PFSK-1 (cell line): Measurements from ENCODE around the gene DMRTC2.
A peak's percentile ranks its signal among the peaks of the same experiment; 100 is the strongest.

Experiments used
- FOXP2 ChIP-seq: optimal IDR thresholded peaks from 2 replicates; pipeline ENCODE3; 2011; ENCODE audit warnings: borderline replicate concordance, control low read depth, inconsistent platforms; ENCODE audit not compliant: insufficient read depth; ENCODE audit errors: extremely low read length, extremely low read depth
- POLR2AphosphoS5 ChIP-seq: IDR thresholded peaks from 2 replicates; pipeline ENCODE4 v1.6.1; 2012; ENCODE audit warnings: low read depth, mild to moderate bottlenecking, control low read depth, low read length, moderate library complexity
- REST ChIP-seq, 2 experiments: IDR thresholded peaks; 2 replicates each; pipeline versions ENCODE4 v1.6.1 to v1.8.0; 2011 to 2012; ENCODE audit warnings: low read depth in 2 of 2, low read length in 2 of 2, control low read depth in 1 of 2, inconsistent platforms in 1 of 2, mild to moderate bottlenecking in 1 of 2, moderate library complexity in 1 of 2; ENCODE audit not compliant: insufficient read depth in 1 of 2
- SIN3A ChIP-seq: IDR thresholded peaks from 2 replicates; pipeline ENCODE4 v1.6.1; 2012; ENCODE audit warnings: mild to moderate bottlenecking, low read length, moderate library complexity, borderline replicate concordance; ENCODE audit not compliant: insufficient read depth
- TAF1 ChIP-seq: IDR thresholded peaks from 2 replicates; pipeline ENCODE4 v1.6.1; 2012; ENCODE audit warnings: low read length, control low read depth, borderline replicate concordance; ENCODE audit not compliant: insufficient read depth

DMRTC2 gene

GRCh38 chr19:41853768-41854167 lies 8.9 kb downstream of the DMRTC2 start:
- TF ChIP-seq TAF1: no peak

DNA sequence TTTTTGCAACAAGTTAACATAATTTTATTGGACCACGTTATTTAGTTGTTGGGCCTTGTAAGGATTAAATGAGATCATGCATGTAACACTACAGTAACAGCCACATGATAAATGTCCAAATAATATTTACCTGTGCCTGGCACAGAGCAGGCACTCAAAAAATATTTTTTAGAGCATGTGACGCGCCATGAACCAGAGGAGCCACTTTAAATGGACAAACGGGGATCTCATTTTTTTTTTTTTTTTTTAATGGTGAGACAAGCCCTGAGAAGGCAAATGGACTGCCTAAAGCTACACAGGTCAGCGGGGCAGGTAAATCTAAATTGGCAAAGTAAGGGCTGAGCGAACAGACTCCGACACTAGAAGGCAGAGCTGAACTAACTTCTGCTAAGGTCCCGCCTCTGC lies 14.4 kb downstream of the DMRTC2 start:
- TF ChIP-seq FOXP2 (no peak), REST (IDR thresholded peaks at IDR 0.05; ENCODE audit: insufficient read depth in 1 of 2, low read depth in 2 of 2, low read length in 2 of 2) (no peak), SIN3A (no peak)

DNA sequence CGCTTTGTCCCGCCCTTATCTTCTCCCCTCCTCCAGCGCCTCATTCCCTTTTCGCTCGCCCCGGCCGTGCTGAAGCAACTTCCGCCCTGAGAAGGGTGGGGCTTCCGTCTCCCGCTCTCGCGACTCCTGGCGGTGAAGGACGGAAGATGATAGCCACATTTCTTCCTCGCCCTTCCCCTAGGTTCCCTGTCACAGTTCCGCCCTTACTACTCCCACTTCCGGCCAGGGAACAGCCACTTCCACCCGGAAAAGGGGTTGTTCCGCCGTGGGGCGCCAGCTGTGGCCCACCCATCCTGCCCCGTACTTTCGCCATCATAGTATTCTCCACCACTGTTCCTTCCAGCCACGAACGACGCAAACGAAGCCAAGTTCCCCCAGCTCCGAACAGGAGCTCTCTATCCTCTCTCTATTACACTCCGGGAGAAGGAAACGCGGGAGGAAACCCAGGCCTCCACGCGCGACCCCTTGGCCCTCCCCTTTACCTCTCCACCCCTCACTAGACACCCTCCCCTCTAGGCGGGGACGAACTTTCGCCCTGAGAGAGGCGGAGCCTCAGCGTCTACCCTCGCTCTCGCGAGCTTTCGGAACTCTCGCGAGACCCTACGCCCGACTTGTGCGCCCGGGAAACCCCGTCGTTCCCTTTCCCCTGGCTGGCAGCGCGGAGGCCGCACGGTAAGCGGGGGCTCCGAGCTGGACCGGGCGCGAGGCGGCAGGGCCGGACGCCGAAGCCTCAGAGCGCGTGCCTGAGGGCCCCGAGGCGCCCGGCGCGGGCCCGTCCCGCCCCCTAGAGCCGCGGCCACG lies 15.0 kb downstream of the DMRTC2 start, which contains the start of gene RPS19:
Gene RPS19 (plus strand): TSS at position 638 of the 801 bp plus-strand sequence. CDS start 520 bp downstream, outside the sequence.
- TF ChIP-seq FOXP2 (peak; percentile 75), TAF1 (peak; percentile 94), REST (IDR thresholded peaks at IDR 0.05; ENCODE audit: insufficient read depth in 1 of 2, low read depth in 2 of 2, low read length in 2 of 2) (peak; percentile 16 to 64; a peak in 1 of 4 replicates), POLR2AphosphoS5 (peak; percentile 89), SIN3A (peak; percentile 97)

GRCh38 chr19:41860419-41861115 lies 15.7 kb downstream of the DMRTC2 start:
- no peak for TF ChIP-seq FOXP2
- no peak for TF ChIP-seq REST (IDR thresholded peaks at IDR 0.05; ENCODE audit: insufficient read depth in 1 of 2, low read depth in 2 of 2, low read length in 2 of 2)
- no peak for TF ChIP-seq SIN3A
- TF ChIP-seq TAF1: peak; percentile 24; the same call in 1 of the 2 replicates
- TF ChIP-seq POLR2AphosphoS5: no peak; the same call in 1 of the 2 replicates

DNA sequence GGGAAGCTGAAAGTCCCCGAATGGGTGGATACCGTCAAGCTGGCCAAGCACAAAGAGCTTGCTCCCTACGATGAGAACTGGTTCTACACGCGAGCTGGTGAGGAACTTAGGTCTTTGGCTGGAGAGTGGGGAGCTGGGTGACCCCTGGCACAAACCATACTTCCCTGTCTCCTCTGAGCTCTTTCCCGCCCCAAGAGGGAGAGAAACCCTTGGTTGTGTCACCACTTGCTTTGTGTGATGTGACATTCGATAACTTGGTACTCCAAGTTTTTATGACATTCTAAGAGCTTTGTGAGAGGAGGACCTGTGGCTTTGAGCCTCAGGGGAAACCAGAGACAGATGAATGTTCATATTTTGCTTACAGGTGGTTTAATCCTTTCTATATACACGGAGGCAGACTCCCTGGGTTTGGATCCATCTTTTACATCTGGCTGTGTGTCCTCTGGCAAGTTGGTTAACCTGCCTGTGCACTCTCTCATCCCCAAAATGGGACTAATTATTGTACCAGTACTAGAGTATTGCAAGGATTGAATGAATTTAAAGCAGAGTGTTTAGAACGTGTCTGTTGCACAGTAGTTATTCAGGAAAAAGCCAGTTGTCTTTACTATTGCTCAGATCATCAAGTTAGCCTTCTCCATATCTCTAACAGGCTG lies 16.4 kb downstream of the DMRTC2 start:
- TF ChIP-seq REST (IDR thresholded peaks at IDR 0.05; ENCODE audit: insufficient read depth in 1 of 2, low read depth in 2 of 2, low read length in 2 of 2) (no peak), POLR2AphosphoS5 (no peak; the same call in 1 of the 2 replicates)
